HG03342 (cell line): ENCODE data around the gene CDC42BPB.

Source experiments
- ATAC-seq: cut with Tn5 transposase; IDR thresholded peaks from one replicate; pipeline ENCODE4 v1.9.1; 2021; ENCODE audit warnings: mild to moderate bottlenecking, moderate library complexity; ENCODE audit not compliant: unreplicated experiment

CDC42BPB gene

GRCh38 chr14:103057372-103058163 is at the start of gene CDC42BPB:
Gene CDC42BPB (minus strand): TSS chr14:103057549. CDS start chr14:103057173, 376 bp downstream.
- peak; percentile 79 for ATAC-seq

- no peak for ATAC-seq
These were observed 48.3 kb upstream of the CDC42BPB start for GRCh38 chr14:103105580-103106150.

GRCh38 chr14:103104654-103105452 is 47.5 kb upstream of the CDC42BPB start:
- ATAC-seq, result peak; percentile 48

- no peak for ATAC-seq
These were observed 47.0 kb upstream of the CDC42BPB start for GRCh38 chr14:103104389-103104653.

- no peak for ATAC-seq
These were observed 46.4 kb upstream of the CDC42BPB start for GRCh38 chr14:103103461-103104388.

GRCh38 chr14:103102689-103103260 is 45.4 kb upstream of the CDC42BPB start:
- no peak for ATAC-seq

- ATAC-seq, result no peak
These were observed 44.8 kb upstream of the CDC42BPB start for GRCh38 chr14:103101963-103102688.

GRCh38 chr14:103101257-103101962 is 44.1 kb upstream of the CDC42BPB start:
- ATAC-seq, result no peak

GRCh38 chr14:103100281-103101121 is 43.2 kb upstream of the CDC42BPB start:
- no peak for ATAC-seq

GRCh38 chr14:103099733-103100280 is 42.5 kb upstream of the CDC42BPB start:
- ATAC-seq, result no peak

GRCh38 chr14:103099081-103099732 is 41.9 kb upstream of the CDC42BPB start:
- no peak for ATAC-seq

GRCh38 chr14:103097994-103098957 is 40.9 kb upstream of the CDC42BPB start:
- no peak for ATAC-seq

- no peak for ATAC-seq
These were observed 40.1 kb upstream of the CDC42BPB start for GRCh38 chr14:103097244-103097993.

- ATAC-seq, result no peak
These were observed 39.0 kb upstream of the CDC42BPB start for GRCh38 chr14:103096387-103096786.

- no peak for ATAC-seq
These were observed 37.9 kb upstream of the CDC42BPB start for GRCh38 chr14:103095210-103095778.
